Effector memory CD4-positive, alpha-beta T cell (primary cell): ENCODE data around the gene ABAT.
"Not testable (repeated sequence)": the region's sequence is repeated elsewhere in the genome, so short reads cannot be mapped to it uniquely, and the experiment has no call there.

Experiments
- DNase-seq, 3 donors: peaks; one replicate each; pipeline ENCODE4 v3.0.0-alpha.2; 2020
- H3K27ac ChIP-seq: 2 replicates; pipeline ENCODE4 v1.7.0; 2013; ENCODE audit warnings: mild to moderate bottlenecking, low read length, moderate library complexity; ENCODE audit not compliant: insufficient read depth, poor library complexity, severe bottlenecking
- H3K27me3 ChIP-seq: replicated peaks from 2 replicates; pipeline ENCODE4 v1.7.0; 2013; ENCODE audit warnings: mild to moderate bottlenecking, low read length; ENCODE audit not compliant: insufficient read depth, control insufficient read depth, poor library complexity, severe bottlenecking
- H3K36me3 ChIP-seq: 2 replicates; pipeline ENCODE4 v1.7.0; 2013; ENCODE audit warnings: mild to moderate bottlenecking, low read length, moderate library complexity; ENCODE audit not compliant: control insufficient read depth, insufficient read depth
- H3K4me1 ChIP-seq: 2 replicates; pipeline ENCODE4 v1.7.0; 2013; ENCODE audit warnings: low read length, mild to moderate bottlenecking; ENCODE audit not compliant: control insufficient read depth, insufficient read depth, poor library complexity, severe bottlenecking
- H3K4me3 ChIP-seq: 2 replicates; pipeline ENCODE4 v1.7.0; 2013; ENCODE audit warnings: low read length, low read depth, mild to moderate bottlenecking; ENCODE audit not compliant: insufficient read depth, poor library complexity, severe bottlenecking
- H3K9me3 ChIP-seq: 2 replicates; pipeline ENCODE4 v1.7.0; 2013; ENCODE audit warnings: mild to moderate bottlenecking, low read length, moderate library complexity; ENCODE audit not compliant: control insufficient read depth

Gene ABAT

GRCh38 chr16:8697965-8698364, 23.5 kb downstream of the ABAT start:
- H3K27me3 ChIP-seq, result no peaks in the 10 kb centered on the region
- no peaks in the 10 kb centered on the region for H3K4me1 ChIP-seq
- no peak overlapping the region for H3K27ac ChIP-seq
- H3K36me3 ChIP-seq, result no peaks in the 10 kb centered on the region
- H3K4me3 ChIP-seq, result no peak overlapping the region
- no peak for DNase-seq
- no peaks in the 10 kb centered on the region for H3K9me3 ChIP-seq

- no peak for DNase-seq
- Histone ChIP-seq H3K36me3 (no peaks in the 10 kb centered on the region), H3K27ac (no peak overlapping the region), H3K27me3 (no peaks in the 10 kb centered on the region), H3K4me1 (no peaks in the 10 kb centered on the region), H3K9me3 (no peaks in the 10 kb centered on the region), H3K4me3 (no peak overlapping the region)
Measured at GRCh38 chr16:8703693-8704092, 29.3 kb downstream of the ABAT start.

- no peaks in the 10 kb centered on the region for H3K36me3 ChIP-seq
- H3K27me3 ChIP-seq, result no peaks in the 10 kb centered on the region
- H3K4me1 ChIP-seq, result no peaks in the 10 kb centered on the region
- H3K27ac ChIP-seq, result no peak overlapping the region
- H3K4me3 ChIP-seq, result no peak overlapping the region
- DNase-seq, result no peak
- H3K9me3 ChIP-seq, result no peaks in the 10 kb centered on the region
Measured at GRCh38 chr16:8704098-8704497, 29.7 kb downstream of the ABAT start.

GRCh38 chr16:8705100-8705822, 30.8 kb downstream of the ABAT start:
- H3K4me3 ChIP-seq, result not testable (repeated sequence)

GRCh38 chr16:8708536-8708935, 34.1 kb downstream of the ABAT start:
- no peaks in the 10 kb centered on the region for H3K36me3 ChIP-seq
- H3K27me3 ChIP-seq, result no peaks in the 10 kb centered on the region
- H3K4me3 ChIP-seq, result no peak overlapping the region
- no peaks in the 10 kb centered on the region for H3K9me3 ChIP-seq
- no peak for DNase-seq
- H3K4me1 ChIP-seq, result no peaks in the 10 kb centered on the region
- no peak overlapping the region for H3K27ac ChIP-seq

More at GRCh38 chr16:8705100-8705822, 30.8 kb downstream of the ABAT start:
- H3K36me3 ChIP-seq, H3K4me1 ChIP-seq, H3K27me3 ChIP-seq, H3K27ac ChIP-seq, H3K9me3 ChIP-seq, DNase-seq: not testable (repeated sequence)

GRCh38 chr16:8712589-8713361, 38.4 kb downstream of the ABAT start:
- Histone ChIP-seq H3K4me1 (no peaks in the 10 kb centered on the region), H3K36me3 (no peaks in the 10 kb centered on the region), H3K27ac (no peak overlapping the region), H3K4me3 (no peak overlapping the region), H3K27me3 (no peaks in the 10 kb centered on the region), H3K9me3 (no peaks in the 10 kb centered on the region)
- DNase-seq, result no peak

GRCh38 chr16:8713635-8714172, 39.3 kb downstream of the ABAT start:
- Histone ChIP-seq H3K27ac (no peak overlapping the region), H3K27me3 (no peaks in the 10 kb centered on the region), H3K9me3 (no peaks in the 10 kb centered on the region), H3K36me3 (no peaks in the 10 kb centered on the region), H3K4me1 (no peaks in the 10 kb centered on the region), H3K4me3 (no peak overlapping the region)
- DNase-seq, result no peak

GRCh38 chr16:8714174-8714573, 39.8 kb downstream of the ABAT start:
- Histone ChIP-seq H3K4me3 (no peak overlapping the region), H3K4me1 (no peaks in the 10 kb centered on the region), H3K36me3 (no peaks in the 10 kb centered on the region), H3K9me3 (no peaks in the 10 kb centered on the region), H3K27me3 (no peaks in the 10 kb centered on the region), H3K27ac (no peak overlapping the region)
- DNase-seq, result no peak

GRCh38 chr16:8714807-8715206, 40.4 kb downstream of the ABAT start:
- Histone ChIP-seq H3K27ac (no peak overlapping the region), H3K4me1 (no peaks in the 10 kb centered on the region), H3K4me3 (no peak overlapping the region), H3K9me3 (no peaks in the 10 kb centered on the region), H3K36me3 (no peaks in the 10 kb centered on the region), H3K27me3 (no peaks in the 10 kb centered on the region)
- DNase-seq, result no peak

- Histone ChIP-seq H3K27me3 (no peaks in the 10 kb centered on the region), H3K9me3 (no peaks in the 10 kb centered on the region), H3K27ac (no peak overlapping the region), H3K4me1 (no peaks in the 10 kb centered on the region), H3K36me3 (no peaks in the 10 kb centered on the region), H3K4me3 (no peak overlapping the region)
- DNase-seq, result no peak
Measured at GRCh38 chr16:8716052-8716451, 41.6 kb downstream of the ABAT start.
